ENCODE measurements around the gene KLHDC7B. TPM values are rescaled to one million over a fixed set of nuclear protein-coding genes. Genes with fewer than 3 reads are reported as not detected.
A peak's percentile ranks its signal among the peaks of the same experiment; 100 is the strongest.

The KLHDC7B gene
- total and polyA plus RNA-seq, 2 of the 13 experiments (the other 11 are each of a cell fraction or from before 2014, with no cell fraction given): 0.11 TPM; not detected in 1

- TF ChIP-seq HMGXB4 (CRISPR knock-in tag; IDR thresholded peaks at IDR 0.05; ENCODE audit: borderline replicate concordance in 1 of 2, low read depth in 1 of 2) (peak in 1 of 2 experiments; percentile 51; a peak in 2 of 4 replicates), PATZ1 (CRISPR knock-in tag; IDR thresholded peaks at IDR 0.05) (peak; percentile 37; the same call in 1 of the 2 replicates), RAD21 (CRISPR knock-in tag; IDR thresholded peaks at IDR 0.05) (peak; percentile 94), ZNF772 (CRISPR knock-in tag; IDR thresholded peaks at IDR 0.05) (no peak), NR2F6 (IDR thresholded peaks at IDR 0.05) (no peak), NR2F6 (CRISPR knock-in tag; IDR thresholded peaks at IDR 0.05) (peak; percentile 17; the same call in 1 of the 2 replicates), ZFP41 (CRISPR knock-in tag; IDR thresholded peaks at IDR 0.05; ENCODE audit: borderline replicate concordance) (no peak), NCOR1 (IDR thresholded peaks at IDR 0.05; ENCODE audit: borderline replicate concordance, low read length) (no peak), ZNF337 (CRISPR knock-in tag; IDR thresholded peaks at IDR 0.05; ENCODE audit: borderline replicate concordance, low read depth) (no peak), NR2C2 (CRISPR knock-in tag; IDR thresholded peaks at IDR 0.05; ENCODE audit: borderline replicate concordance) (no peak), ERF (CRISPR knock-in tag; IDR thresholded peaks at IDR 0.05) (0 out of 2 replicates have a peak, but pooled peaks have one; percentile 49), ZNF12 (CRISPR knock-in tag; IDR thresholded peaks at IDR 0.05) (no peak), SNRNP70 (IDR thresholded peaks at IDR 0.05; ENCODE audit: low read depth, low read length) (no peak), MED1 (CRISPR knock-in tag; IDR thresholded peaks at IDR 0.05) (peak; percentile 33; the same call in 1 of the 2 replicates), JARID2 (CRISPR knock-in tag; IDR thresholded peaks at IDR 0.05; ENCODE audit: insufficient replicate concordance) (no peak), U2AF1 (optimal IDR thresholded peaks at IDR 0.05; ENCODE audit: low read depth, low read length) (no peak), SKIL (CRISPR knock-in tag; IDR thresholded peaks at IDR 0.05; ENCODE audit: borderline replicate concordance) (no peak), GATAD1 (CRISPR knock-in tag; IDR thresholded peaks at IDR 0.05) (peak; percentile 30; the same call in 1 of the 2 replicates), ZNF343 (CRISPR knock-in tag; IDR thresholded peaks at IDR 0.05) (no peak), GRHL1 (CRISPR knock-in tag; conservative IDR thresholded peaks at IDR 0.05) (no peak), EZH2 (conservative IDR thresholded peaks at IDR 0.05; ENCODE audit: low read depth, low read length) (no peak), XRCC5 (optimal IDR thresholded peaks at IDR 0.05; ENCODE audit: low read length) (no peak), HNRNPH1 (optimal IDR thresholded peaks at IDR 0.05; ENCODE audit: low read depth, low read length) (no peak), SPEN (CRISPR knock-in tag; IDR thresholded peaks at IDR 0.05; ENCODE audit: low read depth) (no peak), GATAD2A (CRISPR knock-in tag; IDR thresholded peaks at IDR 0.05) (no peak)
These were observed 30.4 kb downstream of the KLHDC7B start (continued) for GRCh38 chr22:50576070-50576469.
